GM21576 (cell line): ENCODE results near the gene CEP43.

Experiments
- ATAC-seq: cut with Tn5 transposase; IDR thresholded peaks from one replicate; pipeline ENCODE4 v1.9.1; 2021; ENCODE audit warnings: mild to moderate bottlenecking, moderate library complexity; ENCODE audit not compliant: unreplicated experiment

CEP43 gene

DNA sequence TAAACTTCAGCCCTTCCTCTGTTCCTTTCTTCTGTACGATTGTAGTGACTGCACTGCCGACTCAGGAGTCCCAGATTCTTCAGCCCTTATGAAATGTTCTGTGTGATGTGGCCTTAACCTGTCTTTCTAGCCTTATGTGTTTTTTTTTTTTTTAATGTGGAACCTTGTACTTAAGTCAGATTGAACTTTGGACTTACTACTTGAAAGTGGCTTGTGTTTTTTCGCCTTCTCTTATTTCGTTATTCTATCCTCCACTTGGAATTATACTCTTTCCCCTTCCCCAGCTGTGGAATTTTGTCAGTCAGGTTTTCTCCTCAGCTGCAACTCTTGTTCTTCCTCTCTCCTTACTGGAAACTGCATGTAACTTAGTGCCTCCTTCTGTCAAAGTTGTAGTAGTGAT, 8.8 kb downstream of the CEP43 start:
- ATAC-seq = no peak

DNA sequence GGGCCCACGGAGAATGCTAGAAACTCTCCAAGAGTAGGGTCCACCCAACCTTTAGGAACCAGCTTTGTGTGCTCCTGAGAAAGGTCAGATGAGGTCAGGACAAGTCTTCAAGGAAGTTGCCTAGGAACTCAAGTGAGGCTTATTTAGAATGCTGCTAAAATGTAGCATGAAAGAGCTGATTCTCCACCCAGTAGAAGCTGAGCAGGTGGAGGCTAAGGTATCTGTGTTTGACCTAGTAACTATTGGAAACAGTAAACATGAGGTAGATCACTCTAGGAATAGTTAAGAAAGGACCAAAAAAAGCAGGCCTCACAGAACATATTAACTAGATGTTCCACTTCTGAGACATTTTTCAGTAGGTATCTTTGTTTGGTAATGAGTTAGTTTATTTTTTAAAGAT, 13.9 kb downstream of the CEP43 start:
- ATAC-seq = no peak

DNA sequence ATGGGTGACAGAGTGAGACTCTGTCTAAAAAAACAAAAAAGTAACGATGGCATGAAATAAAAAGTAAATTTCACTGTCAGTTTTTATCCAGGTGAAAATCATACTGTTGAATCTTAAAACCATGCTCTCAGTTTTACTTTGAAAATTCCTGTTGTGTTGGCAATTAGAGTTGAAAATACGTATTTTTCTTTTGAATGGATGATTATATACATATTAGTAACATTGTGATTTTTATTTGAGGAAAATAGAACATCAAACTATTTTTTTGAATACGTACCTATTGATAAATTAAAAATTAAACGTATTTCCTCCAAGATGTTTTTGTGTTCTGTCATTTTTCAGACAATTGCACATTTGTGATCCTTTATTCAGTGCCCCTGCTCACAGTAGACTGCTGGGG, 14.7 kb downstream of the CEP43 start:
- ATAC-seq = no peak

DNA sequence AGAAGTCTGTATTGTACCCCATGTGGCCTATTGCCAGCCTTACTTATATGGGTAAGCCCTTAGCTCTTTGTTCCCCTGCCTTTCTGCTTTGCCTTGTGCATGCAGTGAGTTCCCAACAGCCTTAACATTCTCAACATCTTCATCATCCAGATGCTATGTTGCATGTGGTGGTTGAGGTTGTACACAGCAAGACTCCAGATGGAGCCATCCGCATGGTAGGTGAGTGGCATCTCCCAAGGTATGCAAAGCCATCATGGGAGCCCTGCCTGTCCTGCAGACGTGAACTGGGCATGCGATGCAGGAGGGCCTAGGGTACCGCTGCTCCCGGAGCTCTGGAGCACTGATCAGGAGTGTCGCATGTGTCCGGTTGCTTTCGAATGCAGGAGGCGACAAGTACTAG, 16.1 kb downstream of the CEP43 start:
- no peak for ATAC-seq

DNA sequence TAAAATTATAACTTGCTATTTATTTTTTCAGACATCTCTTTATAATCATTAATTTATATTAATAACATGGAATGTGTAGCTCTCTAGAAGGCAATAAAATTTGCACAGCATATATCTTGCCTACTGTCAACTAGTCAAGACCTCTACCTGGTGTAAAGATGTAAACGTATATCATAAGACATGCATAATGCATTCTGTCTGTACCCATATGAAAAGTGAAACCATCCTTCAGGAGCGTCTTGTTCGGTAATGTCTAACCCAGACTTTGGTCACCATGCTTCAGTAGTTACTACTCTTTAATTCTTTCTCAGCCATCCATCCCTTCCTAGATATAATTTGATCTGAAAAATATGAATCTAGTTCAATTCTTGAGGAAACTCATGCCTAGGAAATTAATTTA, 21.0 kb downstream of the CEP43 start:
- ATAC-seq = peak; percentile 85

DNA sequence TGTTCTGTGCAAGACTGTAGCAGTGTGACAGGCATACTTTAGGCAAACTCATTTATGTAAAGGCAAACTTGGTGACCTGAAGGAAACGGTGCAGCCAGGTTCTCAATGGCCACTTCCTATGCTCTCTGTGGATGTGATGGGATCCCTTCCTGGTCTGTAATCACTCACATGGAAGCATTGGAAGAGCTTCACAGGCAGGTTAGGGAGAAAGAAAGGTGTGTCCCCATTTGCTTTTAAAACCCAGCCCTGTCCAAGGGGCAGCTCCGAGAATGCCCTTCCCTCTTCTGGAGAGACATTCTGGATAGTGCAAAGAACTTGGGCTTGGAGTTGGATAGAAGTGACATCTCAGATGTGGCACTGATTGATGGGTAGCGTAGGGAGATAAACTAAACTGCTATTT, 28.1 kb downstream of the CEP43 start:
- ATAC-seq = no peak

DNA sequence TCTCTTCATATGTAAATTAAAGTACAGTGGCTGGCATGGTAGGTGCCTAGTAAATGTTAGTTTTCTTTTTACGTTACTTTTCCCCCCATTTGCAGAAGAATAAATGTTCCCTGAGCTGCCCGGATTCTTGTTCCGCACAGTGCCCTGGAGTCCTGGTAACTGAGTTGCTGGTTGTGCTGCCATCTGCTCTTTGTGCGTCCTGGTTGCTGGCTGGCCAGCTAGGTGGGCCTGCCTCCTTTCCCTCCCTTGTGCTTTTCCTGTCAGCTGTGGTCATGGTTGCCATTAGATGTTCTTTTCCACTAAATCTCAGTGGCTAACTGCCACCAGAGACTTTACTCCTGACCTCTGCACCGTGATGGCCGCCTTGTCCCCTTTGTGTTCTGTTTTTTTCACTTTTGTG, 28.6 kb downstream of the CEP43 start:
- ATAC-seq = no peak

DNA sequence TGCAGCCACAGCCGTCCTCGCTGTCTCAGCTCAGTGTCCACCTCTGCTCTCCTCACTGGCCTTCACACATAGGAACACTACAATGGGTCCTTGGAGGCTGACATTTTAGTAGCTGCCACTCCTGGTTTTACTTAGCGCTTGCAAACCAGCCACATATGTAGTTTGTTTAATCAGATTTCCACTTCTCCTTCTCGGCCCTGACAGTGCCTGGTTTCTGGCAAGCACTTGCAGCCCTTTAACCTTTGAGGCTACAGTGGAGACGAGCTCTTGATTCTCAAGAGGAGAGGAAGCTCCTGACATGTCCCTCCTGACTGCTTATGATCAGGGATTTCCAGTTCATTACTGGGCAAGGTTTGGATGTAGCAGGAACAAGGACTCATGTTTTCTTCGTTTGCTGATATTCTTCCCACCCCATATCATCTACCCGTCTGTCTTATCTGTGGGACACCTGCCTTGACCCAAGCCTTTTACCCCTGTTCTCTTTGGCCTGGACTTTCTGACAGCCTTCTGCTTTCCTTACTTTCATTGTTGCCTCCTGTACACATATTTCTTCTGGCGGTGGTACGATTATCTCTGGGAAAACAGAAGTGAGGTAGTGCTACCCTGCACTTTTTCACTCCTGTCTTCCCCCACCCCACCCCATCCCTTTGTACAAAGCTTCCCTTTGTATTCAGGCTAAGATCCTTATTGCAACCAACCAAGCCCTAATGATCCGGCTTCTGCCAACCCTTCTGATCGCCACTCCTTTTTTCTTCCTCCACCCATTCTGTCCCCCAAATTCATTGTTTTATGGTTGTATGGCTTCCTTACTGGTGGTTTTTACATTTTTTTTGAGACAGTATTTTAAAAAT, 31.2 kb downstream of the CEP43 start:
- no peak for ATAC-seq

DNA sequence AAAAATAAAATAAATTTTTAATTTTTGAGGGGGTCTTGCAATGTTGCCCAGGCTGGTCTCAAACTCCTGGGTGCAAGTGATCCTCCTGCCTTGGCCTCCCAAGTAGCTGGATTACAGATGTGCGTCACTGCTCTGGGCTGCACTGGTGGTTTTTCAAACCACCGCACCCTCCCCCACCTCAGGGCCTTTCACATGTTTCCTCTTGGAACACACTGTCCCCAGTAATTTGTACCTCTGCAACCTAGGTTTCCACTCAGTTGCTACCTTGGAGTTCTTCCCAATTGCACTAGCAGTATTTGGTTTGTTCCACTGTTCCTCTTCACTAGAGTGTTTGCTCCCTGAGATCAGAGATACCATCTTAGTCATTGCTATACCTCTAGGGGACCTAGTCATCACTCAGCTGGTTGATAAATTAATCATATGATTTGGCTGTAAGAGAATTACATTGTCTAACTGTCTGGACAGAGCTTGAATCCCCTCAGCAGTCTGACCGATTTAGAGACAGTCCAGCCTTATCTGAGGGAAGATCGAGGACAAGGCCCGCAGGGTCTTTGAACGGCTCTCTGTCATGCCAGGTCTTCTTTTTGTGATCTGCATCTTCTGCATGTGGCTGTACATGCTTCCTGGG, 32.0 kb downstream of the CEP43 start:
- no peak for ATAC-seq

DNA sequence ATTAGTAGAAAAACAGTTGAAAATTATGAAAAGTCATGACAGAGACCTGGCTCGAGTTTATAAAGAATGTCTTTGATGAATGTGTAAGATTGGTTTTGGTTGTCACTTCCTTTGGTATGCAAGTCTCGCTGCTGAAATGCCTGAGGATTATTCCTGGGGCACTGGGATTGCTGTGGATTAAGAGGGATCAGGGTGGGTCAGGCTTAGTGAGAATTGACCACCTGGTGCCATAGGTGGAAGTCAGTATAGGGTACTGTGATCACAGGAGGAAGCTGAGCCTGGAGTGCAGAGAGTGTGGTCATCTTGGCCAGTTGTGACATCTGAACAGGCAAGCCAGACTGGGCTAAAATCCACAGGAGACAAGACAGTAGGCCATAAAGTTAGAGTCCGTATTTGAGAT, 34.9 kb downstream of the CEP43 start:
- no peak for ATAC-seq

DNA sequence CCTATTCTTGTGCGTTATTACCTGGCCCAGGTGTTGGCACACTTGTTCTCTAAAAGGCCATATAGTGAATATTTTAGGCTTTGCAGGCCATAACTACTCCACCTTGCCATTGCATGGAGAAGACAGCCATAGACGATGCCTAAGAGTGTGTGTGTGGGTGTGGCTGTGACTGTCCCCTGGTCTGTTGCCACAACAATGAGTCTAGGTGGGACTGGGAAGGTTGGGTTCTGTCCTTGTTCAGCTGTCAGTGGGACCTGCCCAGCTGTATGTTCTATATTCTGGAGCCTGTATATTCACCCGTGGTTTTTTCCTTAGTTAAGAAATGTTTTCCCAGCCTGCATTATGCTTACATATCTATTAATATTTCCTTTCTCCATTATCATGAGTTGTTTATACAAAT, 38.6 kb downstream of the CEP43 start:
- no peak for ATAC-seq

DNA sequence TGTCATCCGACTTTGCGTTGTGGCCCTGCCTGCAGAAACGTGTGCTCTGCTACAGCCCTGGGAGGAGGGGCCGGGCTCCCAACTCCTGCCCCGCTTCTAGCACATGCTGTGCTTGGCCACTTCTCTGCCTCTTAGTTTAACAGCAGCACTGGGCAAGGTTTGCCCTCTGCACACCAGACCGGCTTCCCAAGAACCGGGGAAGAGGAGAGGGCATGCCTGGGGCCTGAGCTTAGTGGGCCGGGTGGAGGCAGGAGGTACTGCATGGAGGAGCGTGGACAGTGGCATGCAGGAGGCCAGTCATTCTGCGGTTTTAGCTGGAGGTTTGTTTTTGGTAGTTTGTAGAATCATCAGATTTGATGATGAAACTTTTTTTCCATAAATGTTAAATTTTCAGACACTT, 45.5 kb downstream of the CEP43 start:
- ATAC-seq = no peak

DNA sequence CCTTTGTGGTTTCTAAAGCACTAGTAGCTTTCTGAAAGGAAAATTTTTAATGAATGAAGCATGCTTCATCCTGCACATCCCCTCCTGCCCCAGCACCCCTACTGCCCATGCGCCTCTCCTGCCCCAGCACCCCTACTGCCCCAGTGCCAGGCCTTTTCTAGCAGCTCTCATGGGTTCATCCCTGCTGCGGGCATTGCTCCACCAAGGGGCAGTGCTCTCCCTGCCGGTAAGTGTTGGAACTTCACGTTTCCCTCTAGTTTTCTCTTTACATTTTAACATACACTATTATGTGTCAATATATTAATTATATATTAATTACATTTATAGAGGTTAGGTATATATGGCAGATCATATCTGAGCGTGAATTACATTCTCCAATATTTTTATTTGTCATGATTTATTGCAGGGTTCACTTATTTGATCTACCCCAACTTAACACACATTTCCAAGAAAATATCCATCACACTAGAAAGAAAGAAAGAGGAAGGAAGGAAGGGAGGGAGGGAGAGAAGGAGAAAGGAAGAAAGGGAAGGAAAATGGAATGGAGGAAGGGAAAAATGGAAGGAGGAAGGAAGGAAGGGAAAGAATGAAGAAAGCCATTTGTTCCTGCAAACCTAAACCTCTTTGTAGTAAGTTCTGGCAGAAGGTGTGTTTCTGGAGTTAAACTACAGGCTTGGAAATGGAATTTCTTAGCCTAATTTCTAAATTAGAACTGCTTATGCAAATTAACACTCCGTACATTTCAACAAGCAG, 46.8 kb downstream of the CEP43 start:
- ATAC-seq = no peak

DNA sequence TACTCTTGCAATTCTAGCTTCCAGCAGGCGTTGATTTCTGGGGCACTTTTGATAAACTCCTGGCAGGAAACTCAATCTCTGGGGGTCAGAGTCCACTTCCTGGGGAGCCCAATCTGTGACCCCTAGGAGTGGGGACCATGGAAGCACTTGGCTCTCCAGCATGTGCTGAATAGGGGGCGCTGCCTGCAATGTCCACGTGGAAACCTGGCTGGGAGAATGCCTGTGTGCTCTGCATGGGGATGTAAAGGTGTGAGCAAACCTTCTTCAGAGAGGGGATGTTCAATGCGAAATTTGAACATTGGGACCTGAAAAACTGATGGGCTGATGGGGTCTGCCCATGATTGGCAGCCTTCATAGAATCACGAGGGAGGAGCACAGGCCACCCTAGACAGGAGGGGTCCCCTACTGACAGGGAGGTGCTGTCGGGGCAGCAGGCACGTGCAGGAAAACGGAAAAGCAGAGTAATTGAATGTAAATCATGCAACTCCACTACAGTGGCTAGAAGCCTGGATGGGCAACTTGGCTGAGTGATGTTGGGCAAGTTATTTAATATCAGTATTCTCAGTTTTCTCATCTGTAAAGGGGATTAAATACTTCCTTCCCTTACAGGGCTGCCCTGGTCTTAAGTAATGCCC, 47.8 kb downstream of the CEP43 start:
- ATAC-seq = peak; percentile 10

DNA sequence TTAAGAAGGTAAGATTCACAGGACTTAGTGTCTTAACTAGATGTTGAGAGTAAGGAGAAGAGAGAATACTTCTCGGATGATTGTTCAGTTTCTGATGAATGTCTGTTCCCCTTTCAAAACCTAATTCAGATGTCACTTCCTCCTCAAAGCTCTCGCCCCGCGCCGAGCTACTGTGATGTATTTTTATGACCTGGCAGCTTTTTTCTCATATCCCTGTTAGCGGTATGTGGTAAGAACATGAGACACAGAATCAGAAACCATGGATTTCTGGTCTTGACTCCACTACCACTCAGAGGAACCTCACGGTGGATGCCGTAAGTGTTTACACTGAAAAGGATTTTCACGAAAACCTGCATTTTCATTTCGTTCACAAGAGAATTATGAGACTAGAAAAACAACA, 48.4 kb downstream of the CEP43 start:
- peak; percentile 81 for ATAC-seq
